Epithelial cell of proximal tubule (primary cell): ENCODE results near the gene ANKLE1. TPM values are rescaled to one million over a fixed set of nuclear protein-coding genes. Genes with fewer than 3 reads are reported as not detected.

ENCODE experiments used
- DNase-seq: peaks from one replicate; pipeline ENCODE4 v3.0.0-alpha.2; 2011; ENCODE audit warnings: low read depth
- H3K4me3 ChIP-seq: 2 replicates; pipeline ENCODE4 v1.5.1; 2011; ENCODE audit warnings: low read depth, mild to moderate bottlenecking, low read length
- CTCF ChIP-seq: conservative IDR thresholded peaks from 2 replicates; pipeline ENCODE4 v1.5.1; 2012; ENCODE audit warnings: low read depth, mild to moderate bottlenecking, low read length
- total RNA-seq: library from RNA; depleted of rRNA; stranded (reverse); fragments of >200 nt; gene quantifications from 2 replicates; pipeline ENCODE4 v1.2.3, GENCODE V29; 2015

Gene ANKLE1
- total RNA-seq, result 3.0 and 4.1 TPM in 2 replicates

- H3K4me3 ChIP-seq, result peak within 1 kb of the TSS; percentile 47
- no peak for DNase-seq
- TF ChIP-seq CTCF, result no peak
These were observed at the start of gene ANKLE1 for GRCh38 chr19:17281391-17282304. Gene ANKLE1, plus strand, starts transcription at chr19:17281901. Its CDS starts 20 bp downstream, at chr19:17281921.

- no peak for TF ChIP-seq CTCF
- no peak for DNase-seq
- no peak overlapping the region for H3K4me3 ChIP-seq
These were observed 49.4 kb upstream of the ANKLE1 start for GRCh38 chr19:17232258-17232657.

GRCh38 chr19:17234911-17235299 lies 46.8 kb upstream of the ANKLE1 start:
- DNase-seq, result no peak
- peak overlapping the region; percentile 45 for H3K4me3 ChIP-seq
- TF ChIP-seq CTCF, result no peak

- H3K4me3 ChIP-seq, result peak overlapping the region; percentile 45
- TF ChIP-seq CTCF, result no peak
- DNase-seq, result no peak
These were observed 46.3 kb upstream of the ANKLE1 start for GRCh38 chr19:17235300-17235970.

GRCh38 chr19:17235971-17236777 lies 45.5 kb upstream of the ANKLE1 start:
- no peak for TF ChIP-seq CTCF
- no peak overlapping the region for H3K4me3 ChIP-seq
- DNase-seq, result no peak

GRCh38 chr19:17236811-17237543 lies 44.7 kb upstream of the ANKLE1 start:
- no peak for DNase-seq
- no peak for TF ChIP-seq CTCF
- no peak overlapping the region for H3K4me3 ChIP-seq
